ENCODE data around the gene TCP1.
"Not testable (repeated sequence)": the region's sequence is repeated elsewhere in the genome, so short reads cannot be mapped to it uniquely, and the experiment has no call there.

Gene TCP1

DNA sequence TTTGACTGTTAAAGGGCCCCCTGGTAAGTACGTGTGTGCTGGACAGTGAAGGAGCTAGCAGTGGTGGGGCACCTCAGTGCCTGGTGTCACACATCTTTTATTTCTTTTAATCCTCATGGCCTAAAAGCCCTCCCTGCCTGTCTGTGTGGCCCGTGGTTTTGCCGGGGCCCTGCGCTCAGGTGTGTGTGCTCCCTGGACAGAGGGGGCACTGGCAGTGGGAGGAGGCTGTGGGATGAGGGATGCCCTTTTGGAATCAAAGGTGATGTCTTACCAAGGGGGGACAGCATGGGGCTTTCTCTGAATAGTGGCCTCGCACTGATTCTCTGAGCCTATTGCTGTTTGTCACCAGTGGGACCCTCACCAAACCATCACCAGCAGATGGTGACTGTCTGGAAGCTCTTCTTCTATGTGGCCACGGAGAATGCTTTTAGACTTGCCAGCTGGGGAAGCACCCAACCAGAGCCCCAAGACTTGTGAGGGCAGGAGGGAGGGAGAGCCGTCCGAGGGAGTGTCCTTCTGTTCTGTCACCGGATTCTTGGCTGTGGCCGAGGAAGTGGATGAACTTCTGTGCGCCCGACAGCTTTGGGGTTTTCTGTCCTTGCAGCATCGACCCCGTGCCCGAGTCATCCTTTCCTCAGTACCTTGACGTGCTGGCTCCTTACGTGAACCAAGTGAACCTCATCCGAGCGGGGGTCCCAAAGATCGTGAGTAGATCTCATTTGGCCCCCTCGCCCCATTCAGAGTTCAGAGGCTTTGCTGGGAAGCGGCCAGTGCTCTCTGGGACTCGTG lies 28.7 kb upstream of the TCP1 start:
- CTCF ChIA-PET, result no interaction called here
- POLR2A ChIA-PET, result no interaction called here
- DNase-seq (ENCODE audit: extremely low spot score), result no peak
- TF ChIP-seq ZNF384 (IDR thresholded peaks at IDR 0.05), result no peak
- TF ChIP-seq L3MBTL2 (conservative IDR thresholded peaks at IDR 0.05), result no peak
- no peak for TF ChIP-seq NFRKB (IDR thresholded peaks at IDR 0.05)
- TF ChIP-seq LEF1 (IDR thresholded peaks at IDR 0.05; ENCODE audit: borderline replicate concordance), result no peak
- TF ChIP-seq ELF4 (IDR thresholded peaks at IDR 0.05), result no peak
- TF ChIP-seq HDGF (IDR thresholded peaks at IDR 0.05; ENCODE audit: borderline replicate concordance), result no peak
- TF ChIP-seq FOXM1 (IDR thresholded peaks at IDR 0.05; ENCODE audit: borderline replicate concordance), result no peak
- no peak for TF ChIP-seq CTBP1 (IDR thresholded peaks at IDR 0.05; ENCODE audit: borderline replicate concordance)
- TF ChIP-seq PKNOX1 (IDR thresholded peaks at IDR 0.05), result no peak
- TF ChIP-seq TARDBP (IDR thresholded peaks at IDR 0.05), result no peak
- no peak for TF ChIP-seq FOXK2 (IDR thresholded peaks at IDR 0.05)
- TF ChIP-seq FOXA1 (IDR thresholded peaks at IDR 0.05), result no peak
- no peak for TF ChIP-seq SUZ12 (IDR thresholded peaks at IDR 0.05)
- TF ChIP-seq ARNT (IDR thresholded peaks at IDR 0.05), result no peak
- TF ChIP-seq BHLHE40 (IDR thresholded peaks at IDR 0.05; ENCODE audit: borderline replicate concordance), result no peak
- no peak for TF ChIP-seq SP1 (IDR thresholded peaks at IDR 0.05)

DNA sequence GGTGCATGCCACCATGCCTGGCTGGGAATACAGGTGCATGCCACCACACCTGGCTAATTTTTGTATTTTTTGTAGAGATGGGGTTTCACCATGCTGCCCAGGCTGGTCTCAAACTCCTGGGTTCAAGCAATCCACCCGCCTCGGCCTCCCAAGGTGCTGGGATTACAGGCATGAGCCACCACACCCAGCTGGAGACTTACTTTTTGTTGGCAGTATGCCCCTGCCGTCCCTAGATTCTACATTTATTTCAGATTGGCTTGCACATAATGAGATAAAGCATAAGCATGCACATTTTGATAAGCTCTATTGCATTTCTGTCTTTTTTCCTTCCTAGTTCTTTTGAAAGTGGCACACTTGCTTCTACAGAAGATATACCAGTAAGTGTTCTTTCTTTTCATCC lies 27.4 kb upstream of the TCP1 start:
- POLR2A ChIA-PET; CTCF ChIA-PET; DNase-seq (ENCODE audit: extremely low spot score): not testable (repeated sequence)

DNA sequence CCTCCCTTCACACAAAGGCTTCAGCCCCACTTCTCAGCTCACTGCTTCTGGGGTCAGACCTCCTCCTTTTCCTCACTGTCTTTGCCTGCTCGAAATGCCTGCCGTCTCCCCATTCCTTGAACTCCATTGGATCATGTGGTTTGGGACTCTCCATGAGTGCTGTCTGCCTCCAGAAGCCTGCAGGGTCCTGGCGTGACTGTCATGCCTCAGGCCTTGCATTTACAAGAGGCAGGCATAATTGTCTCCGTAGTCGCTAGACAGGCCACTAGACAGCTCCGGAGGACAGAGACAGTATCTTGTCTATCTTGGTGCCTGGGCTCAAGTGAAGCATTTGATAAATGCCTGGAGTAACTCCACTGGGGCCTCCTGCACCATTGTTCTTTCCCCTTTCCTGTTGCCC lies 26.0 kb upstream of the TCP1 start:
- no peak for DNase-seq (ENCODE audit: extremely low spot score)
- ChIA-PET CTCF (no interaction called here), POLR2A (interaction anchor here (1.4 kb wide), 1 partner anchor 122 kb away, joined by 3 read pairs; no protein-coding TSS in a partner anchor)
- TF ChIP-seq SP1 (IDR thresholded peaks at IDR 0.05) (no peak), ARNT (IDR thresholded peaks at IDR 0.05) (no peak), FOXK2 (IDR thresholded peaks at IDR 0.05) (no peak), L3MBTL2 (conservative IDR thresholded peaks at IDR 0.05) (no peak), ELF4 (IDR thresholded peaks at IDR 0.05) (no peak)

GRCh38 chr6:159813781-159814180 lies 24.4 kb upstream of the TCP1 start:
- no peak for TF ChIP-seq PKNOX1 (IDR thresholded peaks at IDR 0.05)
- no peak for TF ChIP-seq FOXM1 (IDR thresholded peaks at IDR 0.05; ENCODE audit: borderline replicate concordance)
- TF ChIP-seq L3MBTL2 (conservative IDR thresholded peaks at IDR 0.05), result no peak
- no peak for TF ChIP-seq FOXK2 (IDR thresholded peaks at IDR 0.05)
- TF ChIP-seq HDGF (IDR thresholded peaks at IDR 0.05; ENCODE audit: borderline replicate concordance), result no peak
- TF ChIP-seq TARDBP (IDR thresholded peaks at IDR 0.05), result no peak
- TF ChIP-seq BHLHE40 (IDR thresholded peaks at IDR 0.05; ENCODE audit: borderline replicate concordance), result no peak
- DNase-seq (ENCODE audit: extremely low spot score), result no peak
- ChIA-PET CTCF (no interaction called here), POLR2A (interaction anchor here (1.3 kb wide), 1 partner anchor 17 kb away, joined by 3 read pairs; no protein-coding TSS in a partner anchor)

- DNase-seq (ENCODE audit: extremely low spot score), result no peak
- TF ChIP-seq FOXK2 (IDR thresholded peaks at IDR 0.05) (no peak), PKNOX1 (IDR thresholded peaks at IDR 0.05) (no peak), SP1 (IDR thresholded peaks at IDR 0.05) (no peak), L3MBTL2 (conservative IDR thresholded peaks at IDR 0.05) (no peak), FOXM1 (IDR thresholded peaks at IDR 0.05; ENCODE audit: borderline replicate concordance) (no peak), SUZ12 (IDR thresholded peaks at IDR 0.05) (no peak), LEF1 (IDR thresholded peaks at IDR 0.05; ENCODE audit: borderline replicate concordance) (no peak), ZNF384 (IDR thresholded peaks at IDR 0.05) (no peak), FOXA1 (IDR thresholded peaks at IDR 0.05) (no peak), BHLHE40 (IDR thresholded peaks at IDR 0.05; ENCODE audit: borderline replicate concordance) (no peak), TARDBP (IDR thresholded peaks at IDR 0.05) (no peak), ARNT (IDR thresholded peaks at IDR 0.05) (no peak), ELF4 (IDR thresholded peaks at IDR 0.05) (no peak), CTBP1 (IDR thresholded peaks at IDR 0.05; ENCODE audit: borderline replicate concordance) (no peak), HDGF (IDR thresholded peaks at IDR 0.05; ENCODE audit: borderline replicate concordance) (no peak), NFRKB (IDR thresholded peaks at IDR 0.05) (no peak)
- ChIA-PET POLR2A (interaction anchor here (5.4 kb wide), 1 partner anchor 19 kb away, joined by 41 read pairs; the partner anchor contains the start of genes MRPL18 and TCP1), CTCF (interaction anchor here (0.7 kb wide), 1 partner anchor 62 kb away, joined by 10 read pairs; no protein-coding TSS in a partner anchor)
These were observed 19.7 kb upstream of the TCP1 start for GRCh38 chr6:159809149-159809548.

GRCh38 chr6:159808647-159809046 lies 19.2 kb upstream of the TCP1 start:
- no peak for DNase-seq (ENCODE audit: extremely low spot score)
- ChIA-PET POLR2A (interaction anchor here (5.4 kb wide), 1 partner anchor 18 kb away, joined by 41 read pairs; the partner anchor contains the start of genes MRPL18 and TCP1), CTCF (no interaction called here)
- TF ChIP-seq ELF4 (IDR thresholded peaks at IDR 0.05) (no peak), FOXM1 (IDR thresholded peaks at IDR 0.05; ENCODE audit: borderline replicate concordance) (no peak), SP1 (IDR thresholded peaks at IDR 0.05) (no peak), ZNF384 (IDR thresholded peaks at IDR 0.05) (no peak), NFRKB (IDR thresholded peaks at IDR 0.05) (no peak), FOXK2 (IDR thresholded peaks at IDR 0.05) (no peak), FOXA1 (IDR thresholded peaks at IDR 0.05) (no peak), HDGF (IDR thresholded peaks at IDR 0.05; ENCODE audit: borderline replicate concordance) (no peak), PKNOX1 (IDR thresholded peaks at IDR 0.05) (no peak), SUZ12 (IDR thresholded peaks at IDR 0.05) (no peak), ARNT (IDR thresholded peaks at IDR 0.05) (no peak), BHLHE40 (IDR thresholded peaks at IDR 0.05; ENCODE audit: borderline replicate concordance) (no peak), LEF1 (IDR thresholded peaks at IDR 0.05; ENCODE audit: borderline replicate concordance) (no peak), CTBP1 (IDR thresholded peaks at IDR 0.05; ENCODE audit: borderline replicate concordance) (no peak), TARDBP (IDR thresholded peaks at IDR 0.05) (no peak), L3MBTL2 (conservative IDR thresholded peaks at IDR 0.05) (no peak)

Measured in HEK293T (cell line).